T-helper 22 cell (primary cell): ENCODE measurements around the gene ABLIM3.

Experiments used
- DNase-seq: peaks from one replicate; pipeline ENCODE4 v3.0.0-alpha.2; 2020; ENCODE audit warnings: low read depth

ABLIM3 gene

DNA sequence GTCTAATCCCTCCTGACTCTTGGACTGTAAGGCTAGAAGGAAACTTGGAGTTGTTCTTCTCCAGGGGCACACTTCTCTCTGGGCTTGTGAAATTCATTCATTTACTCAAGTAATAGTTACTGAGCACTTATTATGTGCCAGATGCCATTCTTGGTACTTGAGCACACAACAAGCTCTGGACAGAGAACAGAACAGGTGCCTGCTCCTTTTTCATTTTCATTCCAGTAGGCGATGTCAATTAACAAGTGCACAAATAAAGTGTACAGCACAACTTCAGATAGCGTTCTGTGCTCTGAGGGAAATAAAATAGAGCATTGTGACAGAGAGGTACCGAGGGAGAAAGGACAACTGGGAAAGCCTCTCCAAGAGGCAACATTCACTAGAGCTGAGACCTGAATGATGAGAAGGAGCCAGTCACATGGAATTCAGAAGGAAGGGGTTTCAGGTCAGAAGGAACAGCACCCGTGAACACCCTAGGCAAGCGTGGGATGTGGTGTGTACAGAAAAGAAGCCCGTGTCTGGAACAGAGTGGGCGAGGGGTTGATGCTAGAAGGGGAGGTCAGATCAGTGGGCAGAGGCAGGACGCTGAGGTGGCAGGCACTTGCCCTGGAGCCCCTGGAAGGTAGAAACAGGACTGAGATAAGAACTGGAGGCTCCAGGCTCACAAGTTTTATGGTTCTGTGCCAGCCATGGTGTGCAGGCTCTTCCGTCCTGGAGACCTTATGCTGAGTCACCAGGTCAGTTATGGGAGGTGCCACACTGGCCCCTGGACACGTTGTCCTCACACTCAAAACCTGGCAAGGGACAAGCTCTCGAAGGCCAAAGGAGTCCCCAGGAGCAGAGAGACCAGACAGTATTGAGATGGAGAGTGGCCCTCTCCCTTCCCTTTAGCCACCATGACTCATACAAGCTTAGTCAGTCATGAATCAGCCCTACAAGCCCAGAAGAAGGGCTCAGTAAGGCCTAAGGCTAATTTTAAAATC lies 7.2 kb upstream of the ABLIM3 start:
- DNase-seq: no peak

DNA sequence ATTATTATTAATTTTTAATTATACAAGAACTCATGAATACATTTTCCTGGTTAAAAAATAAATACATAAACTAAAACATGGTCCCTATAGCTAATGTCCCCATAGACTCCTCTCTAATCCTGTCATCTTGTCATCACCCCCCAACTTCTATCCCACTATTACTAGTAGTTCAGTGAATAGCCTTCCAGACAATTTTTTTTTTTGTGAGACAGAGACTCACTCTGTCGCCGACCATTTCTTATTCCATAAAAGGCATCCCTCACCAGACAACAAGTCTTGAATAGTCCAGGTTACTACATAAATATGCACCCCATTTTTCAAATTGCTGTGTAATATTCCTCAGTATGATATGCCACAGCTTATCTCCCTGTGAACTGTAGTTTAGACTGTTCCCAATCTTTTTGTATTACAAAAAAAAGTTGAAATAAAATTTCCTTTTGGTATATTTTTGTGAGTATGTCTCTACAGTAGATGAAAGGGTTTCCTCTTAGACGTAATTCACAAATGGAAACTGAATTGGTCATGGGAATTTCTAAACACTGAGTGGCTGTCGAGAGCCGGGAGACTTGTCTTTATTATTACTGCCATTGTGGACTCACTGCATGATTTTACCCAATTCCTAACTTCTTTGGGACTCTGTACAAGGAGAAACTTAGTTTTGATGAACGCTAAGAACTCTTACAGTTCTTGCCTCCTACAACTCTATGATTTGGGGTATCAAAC lies 6.4 kb upstream of the ABLIM3 start:
- no peak for DNase-seq

DNA sequence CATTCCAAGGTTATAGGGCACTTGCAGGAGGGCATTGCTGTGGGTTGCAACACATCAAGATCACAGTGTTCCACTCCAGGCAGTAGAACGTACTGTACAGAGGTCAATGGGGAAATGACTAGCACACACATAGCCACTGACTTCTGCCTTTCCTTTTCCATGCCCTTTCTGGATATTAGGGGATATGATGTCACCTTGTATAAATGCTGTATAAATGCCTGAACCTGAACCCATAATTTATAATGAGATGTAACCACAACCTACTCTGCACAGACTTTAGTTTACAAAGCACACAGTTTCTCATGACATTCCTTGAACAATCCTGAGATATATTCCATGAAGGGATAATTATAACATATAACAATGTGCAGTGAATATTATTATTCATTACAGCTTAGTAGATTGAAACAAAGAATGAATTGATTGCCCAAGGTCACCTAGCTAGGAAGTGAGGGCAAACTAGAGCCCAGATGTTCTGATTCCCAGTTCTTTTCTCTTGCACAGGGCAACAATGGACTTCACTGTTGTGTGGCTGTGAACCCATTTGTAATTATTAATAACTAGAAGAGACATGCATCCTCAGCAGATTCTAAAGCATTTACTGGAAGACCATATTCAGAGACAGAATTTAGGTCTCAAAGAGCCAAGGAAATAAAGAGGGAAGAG lies 5.6 kb upstream of the ABLIM3 start:
- DNase-seq: no peak

DNA sequence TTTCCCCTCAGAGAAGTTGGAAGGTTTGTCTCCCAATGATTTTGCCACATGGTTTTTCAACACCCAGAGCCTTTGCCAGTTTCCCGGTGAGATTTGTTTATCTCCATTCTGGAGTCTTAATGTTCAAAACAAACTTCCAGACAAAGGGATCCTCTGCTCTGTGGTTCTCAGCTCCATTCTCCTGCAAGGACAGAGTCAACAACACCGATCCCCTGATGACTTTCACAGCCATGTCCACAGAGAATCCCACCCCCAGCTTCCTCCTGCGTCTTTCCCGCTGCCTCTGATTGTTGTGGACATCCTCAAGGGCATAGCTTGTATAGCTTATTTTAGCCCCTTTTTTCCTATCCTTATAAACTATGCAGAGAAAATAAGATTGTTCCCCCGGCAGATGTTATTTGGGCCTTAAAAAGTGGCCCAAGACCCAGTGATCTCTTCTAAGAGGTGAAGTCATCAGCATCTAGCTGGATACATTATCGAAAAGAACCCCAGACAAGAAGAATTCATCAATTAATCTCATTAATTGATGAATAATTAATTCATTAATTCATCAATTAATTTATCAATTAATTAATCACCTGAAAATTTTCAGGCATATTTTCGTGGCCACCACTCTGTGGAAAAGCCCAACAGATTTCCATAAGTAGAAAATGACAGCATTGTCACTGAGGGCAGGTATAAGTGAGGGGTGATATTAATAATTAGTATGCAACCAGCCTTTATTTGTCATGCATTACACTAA lies 2.9 kb upstream of the ABLIM3 start:
- no peak for DNase-seq

DNA sequence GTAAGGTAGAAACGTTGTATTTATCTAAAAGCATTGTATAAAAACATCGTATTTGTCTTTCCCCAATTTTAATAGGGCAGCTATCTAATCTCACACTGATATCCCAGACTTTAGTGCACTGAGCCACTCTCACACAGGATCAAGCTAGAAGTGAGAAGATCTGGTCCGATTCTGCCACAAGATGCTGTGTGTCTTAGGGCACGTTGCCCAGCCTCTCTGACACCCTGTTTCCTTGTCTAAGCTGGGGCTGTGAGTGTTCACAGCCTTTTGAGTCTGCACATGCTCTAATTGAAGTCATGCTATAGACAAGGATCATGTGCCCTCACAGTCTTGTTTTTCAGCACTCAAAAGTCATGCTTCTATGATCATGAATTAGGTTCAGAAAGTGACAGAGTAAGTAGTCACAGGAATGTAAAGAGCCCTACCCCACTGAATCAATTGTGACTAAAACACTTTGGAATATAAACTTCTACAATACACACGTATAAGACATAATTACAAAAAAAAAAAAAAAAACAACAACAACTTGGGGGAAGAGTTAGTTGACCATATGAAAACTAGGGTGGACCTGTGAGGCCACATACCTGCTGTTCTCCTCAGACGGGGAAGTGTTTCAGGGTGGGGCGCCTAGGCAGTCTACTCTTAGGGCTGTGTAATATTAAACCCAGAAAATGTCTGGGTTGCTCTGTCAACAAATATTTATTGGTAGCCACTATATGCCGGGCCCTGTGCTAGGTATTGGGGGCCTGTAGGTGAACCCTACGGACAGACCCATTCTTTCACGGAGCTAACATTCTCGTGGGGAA lies 893 bp upstream of the ABLIM3 start:
- DNase-seq: no peak

DNA sequence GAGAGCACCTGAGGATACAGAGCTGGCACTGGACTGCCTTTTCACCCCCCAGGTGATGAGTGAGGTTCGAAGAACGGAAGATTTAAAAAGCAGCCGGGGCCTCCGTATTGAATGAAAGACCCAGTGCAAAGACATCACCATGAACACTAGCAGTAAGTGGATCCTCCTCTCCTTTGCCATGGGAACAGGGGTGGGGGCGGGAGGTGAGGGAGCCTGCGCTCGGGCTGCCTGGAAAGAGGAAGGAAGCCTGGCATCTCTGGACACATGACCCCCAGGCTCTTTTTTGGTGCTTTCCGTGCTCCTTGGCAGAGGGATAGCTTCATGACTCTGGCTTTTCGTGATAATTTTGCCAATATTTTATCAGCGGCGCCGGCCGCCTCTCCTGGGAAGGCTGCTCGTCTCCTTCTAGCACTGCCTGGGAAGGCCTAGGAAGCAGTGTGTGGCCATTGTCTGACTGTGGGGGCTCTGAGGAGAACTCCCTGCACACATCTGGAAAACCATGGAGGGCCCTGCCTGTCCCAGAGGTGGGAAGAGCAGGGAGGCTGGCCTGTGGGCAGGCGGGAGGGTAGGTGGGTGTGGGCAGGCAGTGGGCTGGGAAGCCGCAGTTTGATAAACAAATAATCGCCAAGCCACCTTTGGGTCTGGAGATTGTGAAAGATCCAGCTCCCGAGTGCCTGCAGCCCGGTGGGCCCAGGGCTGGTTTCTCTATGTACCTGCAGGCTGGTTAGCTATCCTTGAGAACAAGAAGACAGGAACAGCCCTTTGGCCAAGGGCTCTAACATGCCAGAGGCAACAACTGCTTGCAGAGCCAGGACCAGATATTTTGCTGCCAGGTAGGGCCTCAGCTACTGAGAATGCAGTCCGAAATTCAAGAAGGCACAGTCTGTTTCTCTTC lies 911 bp downstream of the ABLIM3 start:
- DNase-seq: no peak

DNA sequence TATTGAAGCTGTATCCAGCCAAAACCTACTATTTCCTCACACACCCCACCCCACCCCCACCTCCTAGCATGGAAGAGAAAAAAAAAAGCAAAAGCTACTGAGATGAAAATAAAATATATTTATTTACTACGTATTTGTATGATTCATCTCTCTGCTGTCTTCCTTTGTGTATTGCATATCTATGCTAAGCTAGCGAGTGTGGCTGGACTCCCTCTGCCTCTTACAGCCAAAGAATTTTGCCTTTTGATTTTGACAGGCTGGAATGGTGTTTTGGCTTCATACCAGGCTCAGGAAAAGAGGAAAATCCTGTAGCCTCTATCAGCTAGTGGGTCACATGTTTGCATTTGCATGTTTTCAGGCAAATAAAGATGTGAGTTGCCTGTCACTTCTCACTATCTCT lies 2.2 kb downstream of the ABLIM3 start:
- no peak for DNase-seq

DNA sequence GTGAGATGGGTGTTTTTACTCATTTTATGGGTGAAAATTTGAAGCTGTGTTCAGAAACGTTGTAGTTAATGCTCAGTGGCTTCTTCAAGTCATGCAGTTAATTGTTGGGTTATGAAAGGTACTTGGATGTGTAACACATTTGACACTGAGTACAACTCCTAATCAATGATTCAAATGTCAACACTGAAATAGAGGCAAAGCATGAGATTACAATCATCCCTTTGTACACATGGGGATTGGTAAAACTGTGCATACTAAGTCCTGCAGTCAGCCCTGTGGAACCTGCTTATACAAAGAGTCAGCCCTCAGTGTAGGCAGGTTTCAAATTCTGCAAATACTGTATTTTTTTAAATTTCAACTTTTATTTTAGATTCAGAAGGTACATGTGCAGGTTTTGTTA lies 3.3 kb downstream of the ABLIM3 start:
- DNase-seq: no peak

DNA sequence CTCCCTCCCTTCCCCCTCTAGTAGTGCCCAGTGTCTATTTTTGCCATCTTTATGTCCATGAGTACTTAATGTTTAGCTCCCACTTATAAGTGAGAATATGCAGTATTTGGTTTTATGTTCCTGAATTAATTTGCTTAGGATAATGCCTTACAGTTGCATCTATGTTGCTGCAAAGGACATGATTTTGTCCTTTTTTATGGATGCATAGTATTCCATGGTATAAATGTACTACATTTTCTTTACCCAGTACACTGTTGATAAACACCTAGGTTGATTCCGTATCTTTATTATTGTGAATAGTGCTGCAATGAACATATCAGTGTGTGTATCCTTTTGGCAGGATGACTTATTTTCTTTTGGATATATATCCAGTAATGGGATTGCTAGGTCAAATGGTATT lies 3.8 kb downstream of the ABLIM3 start:
- no peak for DNase-seq

DNA sequence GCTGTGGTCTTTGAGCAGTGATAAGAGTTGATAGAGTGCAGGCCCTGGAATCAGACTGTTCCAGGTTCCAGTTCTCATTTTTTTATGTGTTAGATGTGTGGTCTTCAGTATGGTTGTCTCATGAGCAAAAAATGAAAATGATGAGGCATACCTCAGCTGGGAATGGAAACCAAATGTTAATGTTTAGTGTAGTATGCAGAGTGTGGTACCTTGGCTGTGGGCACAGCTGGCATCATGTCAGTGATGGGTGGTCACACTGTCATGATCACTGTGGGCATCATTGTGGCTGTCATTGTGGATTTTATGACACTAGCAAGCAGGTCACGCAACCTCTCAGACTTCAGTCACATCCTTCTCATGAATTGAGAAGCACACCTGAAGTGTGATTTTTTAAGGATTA lies 6.4 kb downstream of the ABLIM3 start:
- no peak for DNase-seq

DNA sequence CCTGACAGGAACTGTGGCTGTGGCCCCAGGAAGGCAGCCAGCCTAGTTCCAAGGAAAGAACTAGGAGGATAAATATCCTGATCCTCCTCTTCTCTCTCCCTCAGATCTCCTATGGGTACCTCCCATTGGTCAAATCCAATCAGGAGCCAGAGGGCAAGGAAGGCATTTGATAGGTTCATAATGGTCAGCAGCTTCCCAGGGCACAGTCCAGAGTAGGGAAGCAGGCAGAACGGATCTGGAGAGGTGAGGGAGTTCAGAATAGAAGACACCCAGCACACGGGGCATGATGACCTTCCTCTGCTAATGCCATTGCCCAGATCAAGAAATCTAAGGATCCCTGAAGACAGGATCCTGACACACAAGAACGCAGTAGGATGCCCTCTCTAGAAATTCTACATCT lies 8.6 kb downstream of the ABLIM3 start:
- no peak for DNase-seq

DNA sequence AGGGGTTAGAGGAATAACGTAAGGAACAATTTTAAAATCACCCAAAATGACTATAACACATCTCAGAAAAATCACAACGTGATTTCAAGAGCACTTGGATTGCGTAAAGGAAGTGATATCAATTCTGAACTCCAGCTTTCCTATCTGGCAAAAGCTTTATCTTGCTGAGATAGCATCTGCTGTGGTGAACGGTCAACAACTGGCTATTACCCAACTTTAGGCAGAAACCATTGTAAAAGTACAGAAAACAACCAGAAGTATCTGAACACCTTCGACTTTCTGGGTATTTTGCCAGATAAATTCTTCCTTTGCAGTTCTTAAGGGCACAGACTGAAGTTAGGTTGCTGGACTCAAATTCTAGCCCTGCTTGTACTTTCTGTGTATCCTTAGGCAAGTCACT lies 9.2 kb downstream of the ABLIM3 start:
- DNase-seq: no peak

DNA sequence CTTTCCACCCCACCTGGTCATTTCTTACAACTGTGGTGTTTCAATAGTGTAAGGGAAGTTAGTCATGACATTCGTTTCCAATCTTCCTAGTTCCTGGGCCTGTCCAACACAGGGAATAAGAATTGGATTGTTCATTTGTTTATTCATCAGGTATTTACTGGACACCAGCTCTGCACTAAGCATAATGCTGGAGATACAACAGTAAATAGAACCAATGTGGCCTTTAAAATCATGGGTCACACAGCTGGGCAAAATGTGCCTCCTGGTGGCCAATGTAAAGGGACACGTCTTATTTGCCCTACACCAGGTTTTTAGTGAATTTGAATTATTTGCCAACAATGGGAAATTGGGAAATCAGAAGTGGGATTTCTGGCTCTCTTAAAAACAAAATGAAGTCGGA lies 10.4 kb downstream of the ABLIM3 start:
- no peak for DNase-seq

DNA sequence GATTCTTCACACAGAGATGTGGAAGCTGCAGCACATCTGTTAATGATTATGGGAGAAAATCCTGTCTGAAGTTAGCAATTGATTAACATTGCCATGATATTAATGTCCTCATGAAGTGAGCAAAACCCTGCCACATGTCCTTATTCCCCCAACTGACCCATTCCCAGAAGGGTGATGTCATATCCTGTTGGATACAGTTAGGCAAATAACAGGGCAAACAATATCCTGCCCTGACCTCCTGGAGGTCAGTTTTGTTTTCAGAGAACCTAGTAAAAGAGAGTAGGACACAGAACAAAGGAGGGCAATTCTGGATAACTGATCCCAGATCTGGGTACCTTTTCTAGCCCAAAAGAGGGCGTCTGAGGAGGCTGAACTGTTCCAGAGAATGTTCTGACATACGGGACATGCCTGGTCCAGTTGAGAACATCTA lies 11.0 kb downstream of the ABLIM3 start:
- no peak for DNase-seq

DNA sequence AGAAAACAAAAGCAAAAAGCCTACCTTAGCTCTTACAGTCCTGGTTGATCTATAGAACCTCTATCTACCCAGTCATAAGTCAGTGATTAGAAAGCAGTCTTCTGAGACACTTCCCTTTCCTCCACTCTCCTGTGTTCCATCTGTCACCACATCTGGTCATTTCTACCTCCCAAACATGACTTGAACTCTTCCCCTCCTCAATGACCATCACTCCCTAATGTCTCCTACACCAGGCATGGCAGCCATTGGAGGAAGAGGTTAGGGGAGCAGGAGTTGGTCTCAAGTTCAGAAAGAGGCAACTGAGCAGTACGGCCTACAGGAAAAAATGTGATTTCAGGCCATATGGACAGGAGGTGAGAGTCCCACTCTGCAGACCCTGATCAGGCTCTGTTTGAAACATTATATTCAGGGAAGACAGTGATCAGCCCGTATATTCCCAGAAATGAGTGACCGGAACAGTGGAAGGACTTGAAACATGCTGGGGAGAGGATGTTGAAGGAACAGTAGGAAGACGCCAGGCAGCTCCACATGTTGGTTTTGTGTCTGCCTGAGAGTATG lies 12.0 kb downstream of the ABLIM3 start:
- DNase-seq: no peak

DNA sequence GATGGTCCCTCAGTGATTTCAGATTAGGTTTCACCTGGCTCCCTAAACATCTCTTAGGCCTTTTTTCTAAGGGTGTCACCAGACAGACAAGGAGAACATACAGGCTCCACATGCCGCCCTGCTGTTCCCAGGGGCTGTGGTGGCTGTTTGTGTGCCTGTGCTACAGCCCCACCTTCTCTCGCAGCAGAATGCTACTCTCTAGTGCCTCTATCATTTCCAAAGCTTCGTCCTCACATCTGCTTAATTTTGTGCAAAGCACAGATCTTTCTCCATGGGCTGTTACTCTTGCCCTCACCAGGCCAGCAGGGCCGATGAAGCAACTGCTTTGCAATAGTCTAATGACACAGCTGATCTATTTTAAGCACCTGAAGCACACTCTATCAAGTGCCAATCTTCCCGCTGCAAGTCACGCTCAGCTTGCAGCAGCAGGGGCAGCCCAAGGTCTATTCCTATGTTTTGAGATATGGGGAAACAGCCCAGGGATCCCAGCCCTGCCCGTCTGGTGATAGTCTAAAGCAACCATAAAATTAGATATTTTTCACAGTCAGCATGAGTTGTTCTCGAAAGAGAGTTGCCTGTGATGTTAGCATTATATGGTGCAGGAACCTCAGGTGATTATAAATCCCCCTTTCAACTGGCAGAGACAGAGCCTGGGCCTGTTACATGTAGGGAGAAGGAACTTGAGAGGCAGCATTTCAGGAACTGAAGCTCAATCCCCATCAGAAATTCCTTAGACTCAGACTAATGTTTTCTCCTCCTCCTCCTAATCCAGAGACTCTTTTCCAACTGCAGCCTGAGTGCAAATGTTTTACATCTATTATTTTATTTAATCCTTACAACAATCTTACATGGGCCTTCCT lies 12.7 kb downstream of the ABLIM3 start:
- DNase-seq: no peak

DNA sequence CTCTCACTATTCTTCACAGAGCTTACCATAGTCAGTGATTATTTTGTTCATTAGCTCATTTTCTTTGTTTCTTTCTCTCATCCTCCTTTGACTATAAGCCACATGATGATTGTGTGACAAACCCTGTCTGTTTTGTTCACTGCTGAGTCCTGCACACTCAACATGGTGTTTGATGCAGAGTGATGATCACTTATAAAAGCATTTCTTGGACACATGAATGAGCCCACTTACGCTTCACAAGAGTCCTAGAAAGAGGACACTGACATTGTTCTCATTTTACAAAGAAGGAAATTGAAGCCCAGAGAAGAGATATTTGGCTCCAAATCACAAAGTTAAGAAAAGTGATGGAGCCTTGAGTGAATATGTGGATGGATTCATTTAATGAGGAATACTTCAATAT lies 13.4 kb downstream of the ABLIM3 start:
- DNase-seq: no peak

DNA sequence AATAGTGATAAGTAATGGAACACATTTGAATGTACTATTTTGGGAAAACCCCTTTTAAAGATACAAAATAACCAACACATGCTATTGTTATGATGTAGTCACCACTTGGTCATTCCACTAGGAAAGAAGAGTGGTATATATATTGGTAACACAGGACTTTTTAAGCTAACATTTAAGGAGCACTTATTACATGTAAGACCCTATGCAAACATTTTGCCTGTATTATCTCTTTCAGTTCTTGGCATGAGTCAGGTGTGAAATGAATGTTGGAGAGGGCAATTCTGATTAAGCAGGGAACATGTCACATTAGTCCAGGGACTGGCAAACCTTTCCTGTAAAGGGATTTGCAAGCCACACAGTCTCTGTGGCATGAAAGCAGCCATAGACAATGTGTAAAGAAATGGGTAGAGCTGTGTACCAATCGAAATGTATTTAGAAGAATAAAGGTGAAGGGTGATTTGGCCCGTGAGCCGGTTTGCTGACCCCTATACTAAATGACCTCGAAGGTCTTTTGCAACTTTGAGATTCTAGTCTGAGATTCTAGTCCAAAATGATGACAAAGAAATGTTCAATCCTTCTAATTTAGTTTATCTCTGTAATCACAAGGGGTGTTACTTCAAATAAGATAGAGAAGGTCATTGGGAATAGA lies 15.3 kb downstream of the ABLIM3 start:
- DNase-seq: no peak
